Hematopoietic multipotent progenitor cell treated with erythropoietin and hydrocortisone succinate and interleukin-3 and kit ligand, for 15 days (in vitro differentiated cells): ENCODE data around the gene OVAAL.

ENCODE experiments used
- DNase-seq: peaks from one replicate; pipeline ENCODE4 v3.0.0-alpha.2; 2015; ENCODE audit warnings: low spot score

Gene OVAAL

GRCh38 chr1:180606155-180606554 is 47.4 kb downstream of the OVAAL start:
- DNase-seq, result no peak

DNA sequence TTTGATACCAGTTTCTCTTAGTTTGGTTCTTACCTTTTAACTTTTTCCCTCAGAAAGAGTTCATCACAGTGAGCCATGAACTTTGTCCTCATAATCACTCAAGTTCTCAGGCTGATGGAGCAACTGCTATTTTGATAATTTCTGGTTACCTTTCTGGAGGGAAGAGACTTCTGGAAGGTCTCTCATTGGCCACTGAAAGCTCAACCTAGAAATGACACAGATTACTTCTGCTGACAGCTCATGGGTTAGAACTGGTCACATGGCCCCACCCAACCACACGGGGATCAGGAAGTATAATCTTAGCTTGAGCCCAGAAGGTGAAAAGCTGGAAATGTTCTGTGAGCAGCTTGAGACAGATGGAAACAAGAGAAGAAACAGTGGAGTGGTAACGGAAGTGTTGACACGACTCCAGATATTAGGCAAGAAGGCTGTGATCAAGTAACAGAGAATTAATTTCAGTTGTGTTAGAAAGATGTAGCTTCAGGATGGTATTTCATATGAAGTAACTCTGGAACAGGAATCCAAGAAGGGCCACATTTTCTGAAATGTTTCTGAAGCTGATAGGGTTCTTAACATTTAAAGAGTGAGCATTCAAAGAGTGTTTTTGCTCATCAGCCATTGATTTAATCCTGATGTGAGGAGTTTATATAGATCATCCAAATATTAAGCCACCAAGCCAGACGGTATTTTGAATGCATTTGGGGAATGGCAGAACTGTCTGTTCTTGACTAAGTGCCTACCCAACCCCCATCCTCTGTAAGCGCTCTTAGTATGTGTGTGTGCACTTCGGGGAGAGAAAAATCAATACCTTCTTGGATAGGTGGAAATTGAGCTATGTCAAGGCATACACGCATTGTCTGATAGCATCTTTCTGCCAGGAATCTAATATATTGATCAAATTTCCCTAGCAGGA is 51.1 kb downstream of the OVAAL start:
- no peak for DNase-seq

DNA sequence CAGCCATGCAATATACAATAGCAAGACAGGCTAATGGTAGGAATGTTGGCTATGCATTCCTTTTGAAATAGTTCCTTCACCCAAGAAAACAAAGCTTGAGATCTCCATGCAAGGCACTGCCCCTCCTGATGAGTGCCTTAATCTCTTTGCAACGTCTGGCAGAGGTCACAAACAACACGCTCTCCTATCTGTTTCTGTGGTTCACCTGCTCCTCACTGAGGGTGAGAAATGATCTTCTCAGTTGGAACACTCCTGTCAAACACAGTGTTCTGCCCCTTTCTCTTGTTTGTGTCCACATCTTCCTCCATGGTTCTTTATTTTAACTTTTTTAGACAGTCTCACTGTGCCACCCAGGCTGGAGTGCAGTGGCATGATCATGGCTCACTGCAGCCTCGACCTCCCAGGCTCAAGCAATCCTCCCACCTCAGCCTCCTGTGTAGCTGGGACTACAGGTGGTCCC is 51.8 kb downstream of the OVAAL start:
- DNase-seq, result no peak

- no peak for DNase-seq
Measured at GRCh38 chr1:180611016-180611930, 52.5 kb downstream of the OVAAL start.

DNA sequence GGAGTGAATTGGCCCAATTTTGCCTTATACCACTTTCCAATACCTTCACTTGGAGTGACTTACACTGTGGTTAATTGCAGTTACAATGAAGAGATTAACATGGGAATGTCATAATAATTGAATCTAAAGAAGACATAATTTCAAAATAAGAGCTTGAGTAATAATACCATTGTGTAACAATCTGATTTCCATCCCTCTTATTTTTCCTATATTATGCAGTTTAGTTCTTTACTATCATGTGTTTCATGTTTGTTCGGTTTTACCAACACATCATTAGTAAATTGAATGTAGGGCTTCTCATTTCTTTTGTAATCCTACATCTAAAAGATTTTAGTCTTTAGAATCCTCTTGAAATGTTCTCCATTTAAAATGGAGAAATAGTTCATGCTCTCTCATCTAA is 53.9 kb downstream of the OVAAL start:
- DNase-seq, result no peak

GRCh38 chr1:180614730-180615129 is 56.0 kb downstream of the OVAAL start:
- DNase-seq, result no peak

DNA sequence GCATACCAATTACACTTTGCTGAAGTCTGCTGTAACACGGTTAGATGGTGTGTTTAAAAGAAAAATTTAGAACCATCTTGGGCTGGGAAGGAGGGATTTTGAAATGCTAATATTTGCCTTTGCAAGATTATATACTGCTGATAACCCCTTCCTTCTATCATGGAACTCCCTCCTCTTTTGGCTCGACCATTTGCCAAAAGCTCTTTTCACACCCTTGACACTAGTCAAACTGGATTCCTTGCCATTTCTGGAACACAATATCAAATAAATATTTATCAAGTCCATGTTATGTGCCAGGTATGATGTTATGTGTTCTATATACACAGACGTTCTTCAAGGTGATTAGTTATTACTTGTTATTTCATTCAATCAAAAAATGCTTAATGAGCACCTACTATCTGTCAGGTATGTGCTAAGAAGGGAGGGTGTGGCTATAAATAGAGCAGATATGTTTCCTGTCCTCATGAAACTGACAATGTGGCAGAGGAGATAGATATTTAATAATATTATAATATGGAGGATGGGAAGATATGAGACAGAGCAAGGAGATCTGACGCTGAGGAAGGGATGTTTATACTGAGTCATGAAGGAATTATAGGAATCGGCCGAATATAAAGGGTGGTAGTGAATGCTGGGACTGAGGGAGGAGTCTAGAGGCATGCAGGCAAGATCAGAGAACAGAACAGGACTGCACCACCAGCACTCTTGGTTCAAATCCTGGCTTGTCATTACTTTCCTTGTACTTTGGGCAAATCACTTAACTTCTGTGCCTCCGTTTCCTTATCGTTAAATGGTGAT is 56.9 kb downstream of the OVAAL start:
- DNase-seq, result no peak
